Epithelial cell of esophagus (primary cell): ENCODE measurements around the gene UFD1.

Source experiments
- DNase-seq: peaks from one replicate; pipeline ENCODE4 v3.0.0; 2010; ENCODE audit warnings: low read depth
- H3K4me3 ChIP-seq: 2 replicates; pipeline ENCODE4 v1.5.1; 2011; ENCODE audit warnings: mild to moderate bottlenecking, low read length, control low read depth
- TF ChIP-seq, protein P1 (sequence below): IDR thresholded peaks from 2 replicates; pipeline ENCODE4 v1.5.1; 2011; ENCODE audit warnings: low read depth, mild to moderate bottlenecking, low read length, control low read depth, inconsistent platforms; ENCODE audit not compliant: insufficient read depth; ENCODE audit errors: missing control alignments

UFD1 gene

DNA sequence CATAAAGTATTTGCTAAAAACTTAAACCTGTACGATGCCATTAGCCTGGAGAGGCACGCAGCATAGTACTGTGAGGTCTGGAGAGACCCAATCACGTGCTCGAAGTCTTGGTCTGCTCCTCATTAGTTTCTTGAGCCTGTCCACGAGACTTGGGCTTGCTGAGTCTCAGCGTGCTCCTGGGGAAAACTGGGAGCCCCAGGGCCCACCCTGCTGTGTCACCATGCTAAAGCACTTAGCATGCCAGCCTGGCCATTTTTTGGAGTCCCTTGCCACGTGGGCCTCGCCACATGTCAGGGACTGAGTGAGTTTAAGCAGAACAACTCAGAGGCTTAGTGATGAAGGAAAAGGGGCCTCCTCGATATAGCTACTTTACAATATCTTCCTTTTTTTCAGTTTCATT is 3.3 kb upstream of the UFD1 start:
- TF ChIP-seq, protein P1, sequence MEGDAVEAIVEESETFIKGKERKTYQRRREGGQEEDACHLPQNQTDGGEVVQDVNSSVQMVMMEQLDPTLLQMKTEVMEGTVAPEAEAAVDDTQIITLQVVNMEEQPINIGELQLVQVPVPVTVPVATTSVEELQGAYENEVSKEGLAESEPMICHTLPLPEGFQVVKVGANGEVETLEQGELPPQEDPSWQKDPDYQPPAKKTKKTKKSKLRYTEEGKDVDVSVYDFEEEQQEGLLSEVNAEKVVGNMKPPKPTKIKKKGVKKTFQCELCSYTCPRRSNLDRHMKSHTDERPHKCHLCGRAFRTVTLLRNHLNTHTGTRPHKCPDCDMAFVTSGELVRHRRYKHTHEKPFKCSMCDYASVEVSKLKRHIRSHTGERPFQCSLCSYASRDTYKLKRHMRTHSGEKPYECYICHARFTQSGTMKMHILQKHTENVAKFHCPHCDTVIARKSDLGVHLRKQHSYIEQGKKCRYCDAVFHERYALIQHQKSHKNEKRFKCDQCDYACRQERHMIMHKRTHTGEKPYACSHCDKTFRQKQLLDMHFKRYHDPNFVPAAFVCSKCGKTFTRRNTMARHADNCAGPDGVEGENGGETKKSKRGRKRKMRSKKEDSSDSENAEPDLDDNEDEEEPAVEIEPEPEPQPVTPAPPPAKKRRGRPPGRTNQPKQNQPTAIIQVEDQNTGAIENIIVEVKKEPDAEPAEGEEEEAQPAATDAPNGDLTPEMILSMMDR = no peak
- no peak for DNase-seq

DNA sequence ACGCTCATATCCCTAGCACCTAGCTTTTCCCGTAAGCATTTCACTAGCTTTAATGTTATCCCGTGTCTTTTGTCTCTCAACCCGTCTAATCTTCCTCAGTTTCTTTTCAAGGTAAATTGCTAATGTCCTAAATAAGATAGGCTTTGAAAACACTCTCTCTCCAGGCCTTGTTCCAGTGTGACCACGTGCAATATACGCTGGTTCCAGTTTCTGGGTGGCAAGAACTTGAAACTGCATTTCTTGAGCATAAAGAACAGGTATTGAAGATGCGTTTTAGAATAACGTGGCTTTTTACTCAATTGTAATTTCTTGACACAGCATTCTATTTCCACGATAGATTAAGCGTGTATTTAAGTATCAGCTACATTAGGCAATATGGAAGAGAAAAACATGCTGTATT is 1.8 kb upstream of the UFD1 start:
- peak overlapping the region; percentile 87 for H3K4me3 ChIP-seq

More for the DNA sequence above, 3.3 kb upstream of the UFD1 start:
- no peak overlapping the region for H3K4me3 ChIP-seq

DNA sequence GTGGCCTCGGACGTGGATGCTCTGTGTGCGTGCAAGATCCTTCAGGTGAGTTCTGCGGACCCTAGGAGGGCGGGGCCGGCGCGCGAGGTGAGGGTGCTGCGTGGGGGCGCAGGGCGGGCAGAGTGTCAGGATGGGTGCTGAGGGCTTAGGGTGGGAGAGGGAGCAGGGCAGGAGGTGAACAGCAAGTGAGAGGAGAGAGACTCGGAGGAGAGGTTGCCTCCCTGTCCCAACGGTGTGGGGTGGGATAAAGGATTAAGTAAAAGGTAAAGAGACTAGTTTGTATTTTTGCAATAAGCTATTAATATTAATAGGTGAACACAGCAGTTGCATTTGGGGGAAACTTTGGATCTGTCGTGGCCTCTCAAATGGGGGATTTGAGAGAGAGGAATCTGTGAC is 1.2 kb upstream of the UFD1 start:
- peak overlapping the region; percentile 87 for H3K4me3 ChIP-seq
- no peak for DNase-seq
- TF ChIP-seq, protein P1 = no peak

More for the DNA sequence above, 1.8 kb upstream of the UFD1 start:
- no peak for DNase-seq
- TF ChIP-seq, protein P1 = no peak

DNA sequence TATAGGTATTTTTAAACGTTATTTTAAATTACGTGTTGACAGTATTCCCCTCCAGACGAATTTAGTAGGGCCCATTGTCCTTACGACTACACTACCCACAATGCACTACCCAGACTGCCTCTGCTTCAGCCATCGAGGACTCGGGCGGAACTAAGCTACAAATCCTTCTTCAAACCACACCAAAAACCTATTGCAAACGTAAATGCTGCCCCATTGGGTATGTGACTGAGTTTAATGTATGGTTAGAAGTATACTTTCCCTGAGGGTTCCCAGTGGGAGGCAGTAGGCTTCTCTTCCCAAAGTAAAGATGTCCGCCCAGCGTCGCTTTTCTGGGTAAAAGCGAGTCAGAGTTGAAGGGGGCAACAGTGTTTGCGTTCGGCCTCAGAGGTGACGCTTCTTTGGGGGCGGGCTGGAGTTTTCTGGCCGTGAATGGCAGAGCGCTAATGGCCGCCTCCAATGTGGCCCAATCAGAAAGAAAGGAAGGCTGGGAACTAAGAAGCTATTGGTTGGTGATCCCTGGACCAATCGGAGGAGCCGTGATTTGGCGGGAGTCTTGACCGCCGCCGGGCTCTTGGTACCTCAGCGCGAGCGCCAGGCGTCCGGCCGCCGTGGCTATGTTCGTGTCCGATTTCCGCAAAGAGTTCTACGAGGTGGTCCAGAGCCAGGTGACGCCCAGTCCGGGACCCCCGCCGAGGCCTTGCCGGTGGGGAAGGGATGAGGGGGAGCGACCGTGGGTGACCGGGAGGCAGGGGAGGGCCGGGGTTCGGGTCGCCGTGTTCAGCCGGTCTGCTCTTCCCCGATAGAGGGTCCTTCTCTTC is 571 bp upstream of the UFD1 start, which contains the start of gene CDC45:
TSS of gene CDC45 (plus strand) at position 566 of the 818 bp plus-strand sequence. CDS start at position 615, 49 bp downstream.
- TF ChIP-seq, protein P1 = no peak
- peak; percentile 99 for DNase-seq
- peak within 1 kb of the TSS; percentile 87 for H3K4me3 ChIP-seq

DNA sequence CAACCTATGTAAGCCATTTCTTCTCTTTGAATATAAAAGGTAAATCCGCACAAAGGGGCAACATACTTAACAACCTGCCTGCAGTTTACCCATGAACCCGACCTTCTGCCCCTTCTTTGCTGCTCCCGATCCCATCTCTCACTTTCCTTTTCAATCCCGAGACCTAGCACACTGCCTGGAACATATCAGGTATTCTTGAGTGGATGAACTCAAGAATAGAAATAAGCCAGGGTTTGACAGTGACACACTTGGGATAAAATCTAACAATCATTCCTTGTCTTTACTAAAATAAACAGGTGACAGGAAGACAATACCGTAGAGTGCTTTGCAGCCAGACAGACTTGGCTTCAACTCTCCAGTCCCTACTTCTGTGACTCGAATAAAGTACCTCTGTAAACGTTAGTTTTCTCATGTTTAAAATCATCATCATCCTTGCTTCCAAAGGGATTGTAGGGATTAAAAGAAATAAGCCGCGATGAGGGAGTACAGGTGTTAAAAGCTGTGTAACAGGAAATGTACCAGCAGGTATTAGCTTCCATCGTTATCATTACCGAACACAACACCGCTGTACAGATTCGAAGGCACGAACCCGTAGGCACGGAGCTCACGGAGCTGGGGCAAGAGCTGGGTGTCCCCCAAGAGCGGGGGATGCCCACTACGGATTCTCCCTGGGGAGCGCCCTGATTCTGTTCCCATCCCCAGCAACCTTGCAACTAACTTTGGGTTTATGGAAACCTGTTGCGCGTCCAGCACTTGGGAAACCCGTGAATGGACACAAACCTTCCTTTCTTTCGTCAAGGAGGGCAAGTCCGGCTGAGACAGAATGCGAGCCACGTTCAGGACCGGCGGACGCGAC is 720 bp downstream of the UFD1 start:
- H3K4me3 ChIP-seq = peak overlapping the region; percentile 87
- TF ChIP-seq, protein P1 = no peak
- no peak for DNase-seq

DNA sequence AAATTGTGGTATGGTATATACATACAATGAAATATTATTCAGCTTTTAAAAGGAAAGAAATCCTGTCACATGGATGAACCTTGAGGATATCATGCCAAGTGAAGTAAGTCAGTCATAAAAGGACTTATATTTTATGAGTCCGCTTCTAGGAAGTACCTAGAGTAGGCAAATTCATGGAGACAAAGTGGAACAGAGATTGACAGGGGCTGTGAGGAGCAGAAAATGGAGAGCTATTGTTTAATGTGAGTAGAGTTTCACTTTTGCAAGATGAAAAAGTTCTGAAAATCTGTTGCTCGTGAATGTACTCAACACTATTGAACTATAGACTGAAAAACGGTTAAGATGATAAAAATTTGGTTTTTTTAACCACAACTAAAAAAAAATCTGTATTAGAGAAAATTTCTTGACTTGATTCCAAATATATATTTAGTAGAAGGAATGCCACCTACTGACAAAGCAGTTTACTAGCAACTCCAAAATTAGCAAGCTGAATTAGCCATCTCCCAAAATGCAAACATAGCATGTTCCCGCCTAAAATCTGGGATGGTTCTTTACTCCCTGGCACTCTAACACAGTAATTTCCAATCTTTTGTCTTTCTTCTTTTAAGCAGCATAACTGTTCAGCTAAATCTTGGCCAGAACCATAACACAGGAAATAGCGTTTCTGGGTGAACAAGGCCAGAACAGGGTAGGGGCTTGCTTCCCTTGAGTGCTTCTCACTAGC is 1.5 kb downstream of the UFD1 start:
- DNase-seq = no peak
- TF ChIP-seq, protein P1 = peak; percentile 28
- H3K4me3 ChIP-seq = peak overlapping the region; percentile 87
